NCI-H1417 (cell line): ENCODE results near the gene SIRPB2.
A peak's percentile ranks its signal among the peaks of the same experiment; 100 is the strongest.

Source experiments
- DNase-seq, 3 experiments: peaks; one replicate each; lab custom pipeline; 2025; lab: John Stamatoyannopoulos, UW

Gene SIRPB2

GRCh38 chr20:1471242-1471641 is 20.0 kb downstream of the SIRPB2 start:
- DNase-seq: no peak

- peak; percentile 65 to 85 (median 70) for DNase-seq
Observed at GRCh38 chr20:1469925-1470571, 21.2 kb downstream of the SIRPB2 start.

- no peak for DNase-seq
Observed at GRCh38 chr20:1469306-1469905, 21.8 kb downstream of the SIRPB2 start.

GRCh38 chr20:1468117-1468624 is 23.0 kb downstream of the SIRPB2 start:
- no peak for DNase-seq

GRCh38 chr20:1467355-1468116 is 23.7 kb downstream of the SIRPB2 start:
- peak in 1 of 3 experiments; percentile 41 for DNase-seq

GRCh38 chr20:1467082-1467354 is 24.2 kb downstream of the SIRPB2 start:
- no peak for DNase-seq

- peak; percentile 97 to 98 (median 98) for DNase-seq
Observed at GRCh38 chr20:1466211-1467081, 24.8 kb downstream of the SIRPB2 start, which contains the start of gene NSFL1C. TSS of gene NSFL1C (minus strand) at chr20:1466849. CDS start at chr20:1466824, 25 bp downstream.

- no peak for DNase-seq
Observed at GRCh38 chr20:1465470-1466210, 25.6 kb downstream of the SIRPB2 start.

GRCh38 chr20:1463971-1464570 is 27.1 kb downstream of the SIRPB2 start:
- no peak for DNase-seq

- DNase-seq: no peak
Observed at GRCh38 chr20:1462834-1463233, 28.4 kb downstream of the SIRPB2 start.

- no peak for DNase-seq
Observed at GRCh38 chr20:1462001-1462400, 29.2 kb downstream of the SIRPB2 start.

- DNase-seq: no peak
Observed at GRCh38 chr20:1460275-1460674, 30.9 kb downstream of the SIRPB2 start.

GRCh38 chr20:1457992-1458391 is 33.2 kb downstream of the SIRPB2 start:
- no peak for DNase-seq

- no peak for DNase-seq
Observed at GRCh38 chr20:1456300-1456699, 34.9 kb downstream of the SIRPB2 start.

- peak in 2 of 3 experiments; percentile 60 to 67 for DNase-seq
Observed at GRCh38 chr20:1450926-1451491, 40.2 kb downstream of the SIRPB2 start.

GRCh38 chr20:1449370-1449769 is 41.9 kb downstream of the SIRPB2 start:
- DNase-seq: no peak

- DNase-seq: no peak
Observed at GRCh38 chr20:1448081-1448620, 43.1 kb downstream of the SIRPB2 start.

- DNase-seq: no peak
Observed at GRCh38 chr20:1446536-1446935, 44.7 kb downstream of the SIRPB2 start.

- DNase-seq: no peak
Observed at GRCh38 chr20:1443085-1443484, 48.1 kb downstream of the SIRPB2 start.

GRCh38 chr20:1442304-1442703 is 48.9 kb downstream of the SIRPB2 start:
- DNase-seq: no peak
